Mesendoderm (in vitro differentiated cells): ENCODE measurements around the gene GPM6B.

Source experiments
- DNase-seq: peaks from one replicate; pipeline ENCODE4 v3.0.0; 2013
- H2AK5ac ChIP-seq: 2 replicates; pipeline ENCODE4 v1.6.1; 2013; ENCODE audit warnings: low read length, inconsistent platforms
- H2BK120ac ChIP-seq: 2 replicates; pipeline ENCODE4 v1.6.1; 2013; ENCODE audit warnings: low read depth, mild to moderate bottlenecking, low read length, moderate library complexity, mixed read lengths
- H2BK15ac ChIP-seq: replicated peaks from 2 replicates; pipeline ENCODE4 v1.6.1; 2013; ENCODE audit warnings: low read depth, mild to moderate bottlenecking, moderate library complexity
- H2BK5ac ChIP-seq: 2 replicates; pipeline ENCODE4 v1.6.1; 2013; ENCODE audit warnings: low read length, inconsistent platforms
- H3K18ac ChIP-seq: 2 replicates; pipeline ENCODE4 v1.6.1; 2013; ENCODE audit warnings: mild to moderate bottlenecking, low read length, mixed read lengths
- H3K23ac ChIP-seq: one replicate; pipeline ENCODE4 v1.6.1; 2013; ENCODE audit warnings: low read length
- H3K27ac ChIP-seq: 2 replicates; pipeline ENCODE4 v1.5.1; 2013; ENCODE audit warnings: low read depth, mild to moderate bottlenecking, inconsistent platforms, low read length, moderate library complexity
- H3K27me3 ChIP-seq: 2 replicates; pipeline ENCODE4 v1.6.1; 2013; ENCODE audit warnings: low read length, control low read depth, mild to moderate bottlenecking, inconsistent platforms; ENCODE audit not compliant: insufficient read depth, poor library complexity
- H3K36me3 ChIP-seq: 2 replicates; pipeline ENCODE4 v1.6.1; 2013; ENCODE audit warnings: low read length, inconsistent platforms; ENCODE audit not compliant: control insufficient read depth, insufficient read depth
- H3K4ac ChIP-seq: one replicate; pipeline ENCODE4 v1.6.1; 2013; ENCODE audit warnings: low read depth, mild to moderate bottlenecking, low read length, moderate library complexity
- H3K4me1 ChIP-seq: 2 replicates; pipeline ENCODE4 v1.6.1; 2013; ENCODE audit warnings: low read depth, low read length, inconsistent platforms; ENCODE audit not compliant: control insufficient read depth
- H3K4me2 ChIP-seq: 2 replicates; pipeline ENCODE4 v1.6.1; 2013; ENCODE audit warnings: low read length
- H3K4me3 ChIP-seq: 2 replicates; pipeline ENCODE4 v1.5.1; 2013; ENCODE audit warnings: mild to moderate bottlenecking, low read length
- H3K56ac ChIP-seq: one replicate; pipeline ENCODE4 v1.6.1; 2013; ENCODE audit warnings: low read length
- H3K79me1 ChIP-seq: 2 replicates; pipeline ENCODE4 v1.6.1; 2013; ENCODE audit warnings: low read length, inconsistent platforms
- H3K79me2 ChIP-seq: 2 replicates; pipeline ENCODE4 v1.6.1; 2013; ENCODE audit warnings: mild to moderate bottlenecking, low read length; ENCODE audit not compliant: control insufficient read depth, insufficient read depth
- H3K9ac ChIP-seq: 2 replicates; pipeline ENCODE4 v1.6.1; 2013; ENCODE audit warnings: low read length, inconsistent platforms
- H4K5ac ChIP-seq: one replicate; pipeline ENCODE4 v1.6.1; 2013; ENCODE audit warnings: low read length
- H4K8ac ChIP-seq: one replicate; pipeline ENCODE4 v1.6.1; 2013; ENCODE audit warnings: low read depth, mild to moderate bottlenecking, control low read depth, low read length, moderate library complexity
- WGBS: extraction: QIAGEN DNeasy Blood & Tissue Kit; methylation state at CpG from one replicate; pipeline ENCODE4 v1.1.7; 2013; ENCODE audit warnings: low lambda C conversion rate, missing lambda C conversion rate; ENCODE audit not compliant: insufficient coverage; ENCODE audit errors: extremely low coverage; 5-methylcytosine and 5-hydroxymethylcytosine counted together

Gene GPM6B

DNA sequence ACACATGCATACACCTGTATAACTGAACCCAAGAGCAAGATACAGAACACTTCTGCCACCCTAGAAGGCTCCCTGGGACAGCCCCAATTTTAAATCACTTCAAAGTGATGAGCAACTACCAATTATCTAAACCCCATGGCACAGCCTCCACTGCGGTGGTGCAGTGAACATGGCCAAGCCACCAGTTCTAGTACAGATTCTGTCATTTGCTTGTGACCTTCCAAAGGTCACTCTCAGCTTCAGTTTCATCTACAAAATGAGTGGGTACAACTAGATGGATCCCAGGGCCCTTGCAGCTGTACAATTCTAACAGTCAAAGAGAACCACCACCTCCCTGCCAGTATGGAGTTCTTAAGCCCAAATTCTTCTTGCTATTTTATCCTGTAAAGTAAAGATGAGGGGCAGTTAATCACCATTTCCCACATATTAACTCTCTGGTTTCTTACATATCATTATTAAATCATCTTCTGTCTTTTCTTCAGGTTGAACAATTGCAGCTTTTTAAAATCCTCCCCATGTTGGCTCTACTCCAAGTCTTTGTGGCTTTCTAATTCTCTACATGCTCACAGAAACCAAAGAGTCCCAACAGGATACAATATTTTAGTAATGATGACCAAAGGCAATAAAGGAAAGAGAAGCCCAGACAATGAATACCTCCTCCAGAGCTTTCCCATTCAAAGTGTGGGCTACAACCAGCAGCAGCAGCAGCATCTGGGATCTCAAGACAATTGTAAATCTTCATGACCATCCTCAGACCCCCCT lies 39.0 kb upstream of the GPM6B start:
- no peak overlapping the region for H3K4me2 ChIP-seq
- no peak overlapping the region for H3K4me3 ChIP-seq
- H2BK120ac ChIP-seq: no peak overlapping the region
- H3K79me2 ChIP-seq: no peaks in the 10 kb centered on the region
- no CpG with 5 or more reads among the region's 1 CpG for WGBS
- no peak overlapping the region for H3K18ac ChIP-seq
- H3K4ac ChIP-seq: no peak overlapping the region
- H3K36me3 ChIP-seq: no peaks in the 10 kb centered on the region
- no peaks in the 10 kb centered on the region for H3K4me1 ChIP-seq
- H3K9ac ChIP-seq: no peak overlapping the region
- no peak overlapping the region for H2AK5ac ChIP-seq
- no peaks in the 10 kb centered on the region for H3K79me1 ChIP-seq
- no peaks in the 10 kb centered on the region for H3K27me3 ChIP-seq
- H2BK15ac ChIP-seq: no peak overlapping the region
- no peak overlapping the region for H4K8ac ChIP-seq
- H4K5ac ChIP-seq: no peak overlapping the region
- H3K27ac ChIP-seq: no peak overlapping the region
- H3K56ac ChIP-seq: no peak overlapping the region
- DNase-seq: no peak
- H2BK5ac ChIP-seq: no peak overlapping the region
- H3K23ac ChIP-seq: no peak overlapping the region

DNA sequence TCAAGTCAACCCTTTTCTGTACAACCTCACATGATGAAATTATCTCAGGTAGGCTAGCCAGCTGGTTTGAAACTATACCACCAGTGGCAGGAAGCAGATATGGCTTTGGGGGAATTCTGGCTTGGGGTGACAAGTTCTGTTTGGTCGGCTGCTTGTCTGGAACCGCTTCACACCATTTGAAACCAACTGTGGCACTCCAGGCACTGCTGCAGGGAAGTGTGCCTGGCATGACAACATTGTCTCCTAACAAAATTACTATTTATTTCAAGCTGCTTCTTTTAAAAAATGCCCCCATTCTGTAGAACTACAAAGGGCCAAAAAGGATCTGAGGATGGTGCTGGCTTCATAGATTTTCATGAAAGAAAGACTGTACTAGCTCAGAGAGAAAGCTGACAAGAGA lies 37.1 kb upstream of the GPM6B start:
- H3K4ac ChIP-seq: no peak overlapping the region
- H3K56ac ChIP-seq: no peak overlapping the region
- no CpG with 5 or more reads among the region's 2 CpGs for WGBS
- no peak overlapping the region for H3K4me3 ChIP-seq
- H3K79me2 ChIP-seq: no peaks in the 10 kb centered on the region
- no peak overlapping the region for H2AK5ac ChIP-seq
- H3K27ac ChIP-seq: no peak overlapping the region
- no peak for DNase-seq
- H3K4me1 ChIP-seq: no peaks in the 10 kb centered on the region
- H3K9ac ChIP-seq: no peak overlapping the region
- no peak overlapping the region for H3K23ac ChIP-seq
- no peak overlapping the region for H4K8ac ChIP-seq
- H3K36me3 ChIP-seq: no peaks in the 10 kb centered on the region
- no peak overlapping the region for H4K5ac ChIP-seq
- no peak overlapping the region for H3K4me2 ChIP-seq
- H3K79me1 ChIP-seq: no peaks in the 10 kb centered on the region
- H2BK15ac ChIP-seq: no peak overlapping the region
- no peak overlapping the region for H2BK120ac ChIP-seq
- no peak overlapping the region for H3K18ac ChIP-seq
- no peaks in the 10 kb centered on the region for H3K27me3 ChIP-seq
- no peak overlapping the region for H2BK5ac ChIP-seq

DNA sequence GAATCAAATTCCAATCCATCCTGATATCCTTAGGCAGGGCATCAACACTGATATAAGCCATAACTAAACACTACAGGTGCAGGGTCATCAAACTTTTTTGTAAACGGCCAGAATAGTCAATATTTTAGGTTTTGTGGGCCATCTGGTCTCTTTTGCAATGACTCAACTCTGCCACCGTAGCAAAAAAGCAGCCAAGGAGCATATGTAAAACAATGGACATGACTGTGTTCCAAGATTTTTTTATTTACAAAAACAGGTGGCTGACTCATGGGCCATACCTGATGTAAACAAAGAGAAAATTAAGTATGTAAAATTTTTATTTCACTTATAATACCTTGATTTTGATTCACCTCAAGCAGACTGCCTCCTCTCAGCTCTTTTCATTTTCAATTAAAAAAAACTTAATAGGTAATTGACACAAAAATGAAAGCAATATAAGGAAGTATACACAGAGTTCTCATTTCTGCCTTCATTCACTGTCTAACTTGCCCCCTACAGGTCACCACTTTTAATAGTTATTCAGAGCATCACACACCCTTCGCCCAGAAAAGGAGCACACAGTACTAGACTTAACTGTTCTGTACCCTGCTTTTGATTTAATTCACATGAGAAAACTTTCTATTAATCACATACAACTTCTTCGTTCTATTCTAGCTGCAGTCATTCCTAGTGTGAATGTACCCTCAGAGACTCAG lies 35.3 kb upstream of the GPM6B start:
- DNase-seq: no peak
- Histone ChIP-seq H2BK15ac (no peak overlapping the region), H4K8ac (no peak overlapping the region), H4K5ac (no peak overlapping the region), H3K4me1 (no peaks in the 10 kb centered on the region), H3K79me1 (no peaks in the 10 kb centered on the region), H3K79me2 (no peaks in the 10 kb centered on the region), H3K36me3 (no peaks in the 10 kb centered on the region), H2BK5ac (no peak overlapping the region), H3K23ac (no peak overlapping the region), H3K4me2 (no peak overlapping the region), H2BK120ac (no peak overlapping the region), H3K56ac (no peak overlapping the region), H3K27me3 (no peaks in the 10 kb centered on the region), H3K4me3 (no peak overlapping the region), H2AK5ac (no peak overlapping the region), H3K18ac (no peak overlapping the region), H3K4ac (no peak overlapping the region), H3K9ac (no peak overlapping the region), H3K27ac (no peak overlapping the region)
- no CpG with 5 or more reads among the region's 4 CpGs for WGBS

DNA sequence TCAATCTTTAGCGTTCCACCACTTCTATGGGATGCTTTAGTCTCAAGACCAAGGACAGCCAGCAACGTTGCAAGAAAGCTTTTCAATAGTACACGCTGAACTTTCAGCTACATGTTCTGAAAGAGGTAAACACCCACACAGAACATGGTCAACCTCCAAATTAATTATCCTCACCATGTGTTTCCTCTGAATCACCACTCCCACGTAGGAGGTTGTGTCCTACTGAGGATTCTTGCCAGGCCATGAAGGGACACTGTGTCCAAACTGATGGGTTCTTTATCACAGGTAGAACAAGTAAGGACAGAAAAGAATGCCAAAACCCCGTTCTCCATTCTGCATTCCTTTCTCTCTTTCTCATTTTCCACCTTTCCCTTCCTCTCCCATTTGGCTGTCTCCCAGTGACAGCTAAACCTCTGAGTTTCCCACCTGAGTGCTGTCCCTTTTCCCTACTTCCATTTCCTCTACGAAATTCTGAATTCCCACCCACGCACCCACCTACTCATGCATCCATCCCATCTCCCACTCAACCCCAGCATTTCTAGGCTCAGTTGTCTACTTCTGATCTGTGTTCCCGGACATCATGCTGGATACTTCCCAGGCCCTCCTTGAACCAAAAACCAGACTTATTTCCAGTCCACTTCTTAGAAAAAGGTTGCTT lies 29.0 kb upstream of the GPM6B start:
- no CpG with 5 or more reads among the region's 8 CpGs for WGBS
- no peak for DNase-seq

DNA sequence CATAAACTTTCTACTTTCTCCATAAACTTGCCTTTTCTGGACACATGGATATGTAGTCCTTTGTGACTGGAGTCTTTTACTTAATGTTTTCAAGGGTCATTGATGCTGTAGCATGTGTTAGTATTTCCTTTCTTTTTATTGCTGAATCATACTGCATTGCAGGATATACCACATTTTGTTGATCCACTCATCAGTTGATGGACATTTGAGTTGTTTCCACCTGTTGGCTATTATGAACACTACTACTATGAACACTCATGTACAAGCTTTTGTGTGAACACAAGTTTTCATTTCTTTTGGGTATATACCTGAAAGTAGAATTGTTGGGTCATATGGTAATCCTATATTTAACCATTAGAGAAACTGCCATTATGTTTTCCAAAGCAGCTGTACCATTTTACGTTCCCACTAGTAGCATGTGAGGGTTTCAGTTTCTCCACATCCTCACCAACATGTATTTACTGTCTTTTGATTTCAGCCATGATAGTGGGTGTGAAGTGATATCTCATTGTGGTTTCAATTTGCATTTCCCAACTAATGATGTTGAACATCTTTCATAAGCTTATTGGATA lies 26.3 kb upstream of the GPM6B start:
- Histone ChIP-seq H3K9ac (no peak overlapping the region), H2AK5ac (no peak overlapping the region), H3K4me3 (no peak overlapping the region), H2BK5ac (no peak overlapping the region), H4K8ac (no peak overlapping the region), H3K18ac (no peak overlapping the region), H3K4me2 (no peak overlapping the region), H2BK15ac (no peak overlapping the region), H3K79me2 (no peaks in the 10 kb centered on the region), H3K4ac (no peak overlapping the region), H3K27ac (no peak overlapping the region), H3K23ac (no peak overlapping the region), H3K79me1 (no peaks in the 10 kb centered on the region), H3K56ac (no peak overlapping the region), H3K36me3 (no peaks in the 10 kb centered on the region), H3K27me3 (no peaks in the 10 kb centered on the region), H4K5ac (no peak overlapping the region), H2BK120ac (no peak overlapping the region), H3K4me1 (no peaks in the 10 kb centered on the region)
- WGBS: no CpG with 5 or more reads among the region's 1 CpG
- no peak for DNase-seq

More for the DNA sequence above, 29.0 kb upstream of the GPM6B start:
- no peak overlapping the region for H2BK120ac ChIP-seq
- H3K4ac ChIP-seq: no peak overlapping the region
- H3K23ac ChIP-seq: no peak overlapping the region
- H3K36me3 ChIP-seq: no peaks in the 10 kb centered on the region
- H3K79me1 ChIP-seq: no peaks in the 10 kb centered on the region
- no peak overlapping the region for H3K18ac ChIP-seq
- H2AK5ac ChIP-seq: no peak overlapping the region
- H4K5ac ChIP-seq: no peak overlapping the region
- no peak overlapping the region for H2BK15ac ChIP-seq
- no peak overlapping the region for H2BK5ac ChIP-seq
- no peak overlapping the region for H3K4me3 ChIP-seq
- no peaks in the 10 kb centered on the region for H3K79me2 ChIP-seq
- H3K4me1 ChIP-seq: no peaks in the 10 kb centered on the region
- H3K9ac ChIP-seq: no peak overlapping the region
- H3K56ac ChIP-seq: no peak overlapping the region
- H3K27me3 ChIP-seq: no peaks in the 10 kb centered on the region
- no peak overlapping the region for H3K27ac ChIP-seq
- H3K4me2 ChIP-seq: no peak overlapping the region
- H4K8ac ChIP-seq: no peak overlapping the region
